Esophagus mucosa (tissue), 1 donor: ENCODE results near the gene ATR. TPM values are rescaled to one million over a fixed set of nuclear protein-coding genes. Genes with fewer than 3 reads are reported as not detected.

Experiments used
- ATAC-seq: fragments of 200-7000 bp; cut with Tn5 transposase; one replicate; pipeline ENCODE4 v1.9.1; 2020
- total RNA-seq: library from RNA; stranded (reverse); gene quantifications from one replicate; pipeline ENCODE4 v1.2.4, GENCODE V29; 2023
- donor health status: DM: yes; HTN: yes; CAD: no.

ATR gene
- total RNA-seq, 1 donor from 2014 or later = 15.5 TPM

DNA sequence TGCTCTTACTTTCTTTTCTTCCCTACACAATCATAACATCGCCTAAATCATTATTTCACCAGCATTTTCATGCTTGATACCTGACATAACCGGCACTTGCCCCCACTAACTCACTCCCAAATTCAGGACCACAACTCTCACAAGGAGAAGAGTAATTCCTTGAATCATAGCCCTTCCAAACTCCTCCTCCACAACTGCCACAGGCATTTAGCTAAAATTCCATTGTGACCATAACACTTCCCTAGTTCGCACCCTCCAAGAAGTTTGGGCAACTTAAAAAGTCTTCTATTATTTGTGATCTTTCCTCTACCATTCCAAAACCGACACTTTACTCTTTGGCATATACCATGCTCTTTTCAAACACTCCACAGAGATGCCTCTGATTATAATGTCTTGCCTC is 71.3 kb downstream of the ATR start:
- ATAC-seq = no peak

DNA sequence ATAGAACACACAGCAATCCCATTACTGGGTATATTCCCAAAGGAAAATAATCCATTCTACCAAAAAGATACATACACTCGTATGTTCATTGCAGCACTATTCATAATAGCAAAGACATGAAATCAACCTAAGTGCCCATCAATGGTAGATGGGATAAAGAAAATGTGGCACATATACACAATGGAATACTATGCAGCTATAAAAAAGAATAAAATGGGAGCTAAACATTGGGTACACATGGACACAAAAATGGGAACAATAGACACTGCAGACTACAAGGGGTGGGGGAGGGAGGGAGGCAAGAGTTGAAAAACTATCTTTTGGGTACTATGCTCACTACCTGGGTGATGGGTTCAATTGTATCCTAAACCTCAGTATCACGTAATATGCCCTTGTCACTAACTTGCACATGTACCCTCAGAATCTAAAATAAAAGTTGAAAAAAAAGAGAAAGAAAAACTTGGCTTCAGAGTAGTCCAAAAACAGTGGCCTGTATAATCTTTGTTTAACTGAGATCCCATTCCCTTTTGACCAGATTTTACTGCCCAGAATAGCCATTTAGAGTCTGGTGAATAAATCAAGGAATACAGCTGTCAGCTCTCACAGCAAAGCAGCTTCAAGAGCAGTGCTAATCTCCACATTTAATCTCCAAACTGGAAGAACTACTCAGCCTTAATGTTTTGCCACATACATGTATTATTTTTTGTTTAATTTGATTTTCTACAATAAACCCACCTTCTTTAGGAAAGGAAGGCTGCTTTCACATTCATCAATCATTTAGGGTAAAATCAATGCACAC is 76.1 kb downstream of the ATR start:
- no peak for ATAC-seq

GRCh38 chr3:142501004-142501926 is 77.3 kb downstream of the ATR start:
- no peak for ATAC-seq

GRCh38 chr3:142500211-142500610 is 78.3 kb downstream of the ATR start:
- no peak for ATAC-seq

DNA sequence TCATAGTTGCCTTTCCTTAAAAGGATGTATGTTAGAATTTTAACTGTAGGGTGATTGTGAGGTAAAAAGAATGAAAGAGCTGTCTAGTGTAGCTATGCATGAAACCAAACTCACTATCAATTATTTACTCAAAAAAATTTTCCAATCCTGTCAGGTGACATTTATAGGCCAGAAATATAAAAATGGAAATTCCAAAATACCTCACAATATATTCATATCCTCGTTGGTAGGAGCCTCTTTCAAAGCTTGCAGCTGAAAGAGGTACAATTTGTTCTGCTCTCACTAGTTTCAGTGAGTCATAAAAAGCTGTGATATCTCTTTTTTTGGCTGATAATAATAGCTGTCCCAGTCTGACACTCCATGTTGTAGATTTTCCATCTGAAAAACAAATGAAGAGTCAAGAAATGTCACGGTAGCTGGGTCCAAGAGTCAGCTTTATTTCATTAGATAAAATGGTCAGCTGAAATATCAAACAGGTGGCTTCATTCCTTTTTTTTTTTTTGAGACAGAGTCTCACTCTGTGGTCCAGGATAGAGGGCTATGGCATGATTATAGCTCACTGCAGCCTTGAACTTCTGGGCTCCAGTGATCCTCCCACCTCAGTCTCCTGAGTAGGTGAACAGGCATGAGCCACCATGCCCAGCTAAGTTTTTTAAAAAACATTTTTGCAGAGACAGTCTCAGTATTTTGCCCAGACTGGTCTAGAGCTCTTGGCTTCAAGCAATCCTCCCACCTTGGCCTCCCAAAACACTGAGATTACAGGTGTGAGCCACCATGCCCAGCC is 79.9 kb downstream of the ATR start:
- no peak for ATAC-seq

GRCh38 chr3:142497729-142498128 is 80.8 kb downstream of the ATR start:
- no peak for ATAC-seq

- no peak for ATAC-seq
Measured at GRCh38 chr3:142495103-142495502, 83.4 kb downstream of the ATR start.

DNA sequence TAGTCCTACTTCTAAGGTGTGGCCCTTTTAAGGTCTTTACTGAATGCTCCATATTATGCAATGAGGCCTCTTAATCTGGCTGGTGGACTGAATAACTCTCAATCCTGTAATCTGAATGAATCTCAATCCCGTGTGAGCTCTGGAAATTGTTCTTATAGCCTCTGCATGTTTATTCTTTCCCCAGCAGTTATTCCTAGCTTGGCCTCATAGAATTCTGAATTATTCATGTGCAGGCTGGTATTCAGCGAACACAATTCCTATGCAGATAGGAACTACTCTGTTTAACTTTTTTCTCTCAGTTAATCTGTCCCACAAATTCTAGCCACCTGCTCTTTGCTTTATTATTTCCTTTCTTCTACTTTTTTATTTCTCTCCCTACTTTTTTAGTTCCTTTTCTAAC is 86.3 kb downstream of the ATR start:
- no peak for ATAC-seq

DNA sequence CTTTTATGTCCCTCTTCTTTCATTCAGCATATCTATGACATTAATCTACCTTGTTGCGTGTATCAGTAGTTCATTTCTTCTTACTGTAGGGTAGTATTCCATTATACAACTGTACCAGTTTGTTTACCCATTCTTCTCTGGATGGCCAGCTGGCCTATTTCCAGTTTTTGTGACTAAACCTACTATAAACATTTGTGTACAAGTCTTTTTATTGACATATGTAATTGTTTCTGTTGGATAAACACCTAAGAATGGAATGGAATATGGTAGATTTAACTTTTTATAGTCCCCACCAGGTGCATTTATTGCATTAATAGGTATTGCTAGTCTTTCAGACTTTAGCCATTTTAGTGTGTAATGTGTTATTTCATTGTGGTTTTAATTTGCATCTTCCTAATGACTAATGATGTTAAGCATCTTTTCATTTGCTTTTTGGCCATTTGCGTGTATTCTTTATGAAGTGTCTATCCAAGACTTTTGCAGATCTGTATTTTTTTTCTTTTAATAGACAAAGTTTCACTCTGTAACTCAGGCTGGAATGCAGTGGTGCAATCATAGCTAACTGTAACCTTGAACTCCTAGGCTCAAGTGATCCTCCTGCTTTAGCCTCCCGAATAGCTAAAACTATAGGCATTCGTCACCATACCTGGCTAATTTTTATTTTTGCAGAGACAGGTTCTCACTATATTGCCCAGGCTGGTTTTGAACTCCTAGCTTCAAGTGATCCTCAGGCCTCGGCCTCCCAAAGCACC is 88.8 kb downstream of the ATR start:
- ATAC-seq = no peak

DNA sequence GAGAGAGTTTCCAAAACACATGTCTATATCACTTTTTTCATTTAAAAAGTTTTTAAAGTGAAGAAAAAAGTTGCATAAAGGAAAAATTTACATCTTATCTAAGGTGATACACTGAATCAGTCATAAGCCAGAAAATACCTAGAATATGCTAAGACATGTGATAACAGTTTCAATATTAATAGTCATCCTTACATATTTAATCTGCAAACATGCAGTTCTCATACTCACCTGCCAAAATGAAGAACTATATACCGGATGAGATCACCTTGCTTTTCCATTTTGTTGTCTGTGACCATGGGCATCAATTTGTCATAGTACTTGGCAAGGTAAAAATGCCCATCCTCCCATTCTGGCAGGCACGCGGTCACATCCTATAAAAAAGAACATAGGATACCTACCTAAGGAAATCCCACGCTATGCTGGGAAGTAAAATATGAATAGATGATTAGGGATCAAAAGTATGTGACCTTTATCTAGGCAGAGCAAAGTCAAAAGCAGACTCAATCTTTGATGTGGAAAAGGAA is 93.6 kb downstream of the ATR start:
- ATAC-seq = no peak

DNA sequence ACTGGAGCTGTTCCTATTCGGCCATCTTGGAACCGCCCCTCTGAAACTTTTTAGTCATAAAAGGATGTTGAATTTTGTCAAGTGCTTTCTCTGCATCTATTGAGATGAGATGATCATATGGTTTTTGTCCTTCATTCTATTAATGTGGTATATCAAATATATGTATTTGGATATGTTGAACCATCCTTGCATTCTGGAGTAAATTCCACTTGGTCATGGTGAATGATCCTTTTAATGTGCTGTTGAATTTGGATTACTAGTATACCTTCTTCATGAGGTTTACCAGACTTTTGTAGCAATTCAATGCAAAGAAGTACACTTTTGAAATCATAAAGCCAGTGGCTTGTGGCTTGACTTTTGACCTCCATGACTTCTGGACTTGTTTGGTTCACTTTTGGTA is 97.3 kb downstream of the ATR start:
- no peak for ATAC-seq

DNA sequence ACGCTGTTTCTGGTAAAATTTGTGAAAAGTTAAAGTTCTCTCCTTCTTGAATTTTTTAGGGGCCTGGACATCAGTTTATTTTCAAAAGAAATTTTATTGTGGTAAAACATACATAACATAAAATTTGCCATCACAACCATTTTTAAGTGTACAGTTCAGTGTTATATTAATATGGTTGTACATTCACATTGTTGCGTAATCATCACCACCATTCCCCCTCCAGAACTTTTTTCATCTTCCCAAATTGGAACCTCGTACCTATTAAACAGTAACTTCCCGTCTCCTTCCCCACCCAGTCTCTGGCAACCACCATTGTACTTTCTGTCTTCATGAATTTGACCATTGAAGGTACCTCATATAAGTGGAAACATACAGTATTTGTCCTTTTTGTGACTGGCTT is 107.7 kb downstream of the ATR start:
- no peak for ATAC-seq

- no peak for ATAC-seq
Measured at GRCh38 chr3:142468456-142468855, 110.1 kb downstream of the ATR start.

DNA sequence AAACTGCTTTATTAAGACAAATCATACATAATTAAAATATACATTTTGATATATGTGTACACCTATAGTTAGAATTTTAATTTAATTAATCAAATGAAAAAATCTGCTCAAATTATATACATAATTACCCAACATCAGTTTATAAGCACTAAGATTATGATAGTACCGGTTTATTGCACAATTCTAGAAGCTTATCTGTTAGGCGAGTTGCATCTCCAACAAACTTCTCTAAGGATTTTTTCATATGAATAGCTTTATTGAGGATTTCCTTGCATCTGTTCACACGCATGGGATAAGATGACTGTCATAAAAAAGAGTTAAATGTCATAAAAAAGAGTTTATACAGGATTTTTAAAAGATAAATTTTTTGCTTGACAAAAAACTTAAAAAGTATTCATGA is 110.8 kb downstream of the ATR start:
- ATAC-seq = no peak

DNA sequence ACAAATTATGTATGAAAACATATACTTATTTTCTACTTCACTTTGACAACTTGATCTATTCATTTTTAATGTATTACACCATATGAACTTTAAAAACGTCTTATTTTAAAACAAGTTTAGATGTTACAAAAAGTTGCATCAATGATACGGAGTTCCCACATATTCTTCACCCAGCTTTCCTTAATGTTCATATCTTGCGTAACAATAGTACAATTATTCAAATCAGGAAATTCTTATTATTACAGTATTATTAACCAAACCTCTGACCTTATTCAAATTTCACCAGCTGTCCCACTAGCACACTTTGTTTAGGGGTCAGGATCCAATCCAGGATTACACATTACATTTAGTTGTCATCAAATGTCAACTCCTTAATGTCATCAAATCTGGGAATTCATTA is 117.8 kb downstream of the ATR start:
- ATAC-seq = no peak

DNA sequence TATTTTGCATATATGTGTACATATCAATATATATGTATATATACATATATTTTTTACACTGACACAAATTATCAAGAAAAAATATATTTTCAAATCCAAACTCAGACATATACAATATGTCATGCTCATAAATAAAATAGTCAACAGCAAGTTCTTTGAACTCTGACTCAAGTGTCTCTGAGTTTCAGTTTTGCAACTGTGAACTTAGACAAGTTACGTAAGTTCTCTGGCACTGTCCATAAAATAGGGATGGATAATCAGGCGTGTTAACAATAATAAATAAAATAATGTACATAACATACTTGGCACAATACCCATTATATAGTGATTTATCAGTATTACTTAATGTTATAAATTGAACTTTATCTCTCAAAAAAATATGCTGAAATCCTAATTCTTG is 118.6 kb downstream of the ATR start:
- no peak for ATAC-seq

DNA sequence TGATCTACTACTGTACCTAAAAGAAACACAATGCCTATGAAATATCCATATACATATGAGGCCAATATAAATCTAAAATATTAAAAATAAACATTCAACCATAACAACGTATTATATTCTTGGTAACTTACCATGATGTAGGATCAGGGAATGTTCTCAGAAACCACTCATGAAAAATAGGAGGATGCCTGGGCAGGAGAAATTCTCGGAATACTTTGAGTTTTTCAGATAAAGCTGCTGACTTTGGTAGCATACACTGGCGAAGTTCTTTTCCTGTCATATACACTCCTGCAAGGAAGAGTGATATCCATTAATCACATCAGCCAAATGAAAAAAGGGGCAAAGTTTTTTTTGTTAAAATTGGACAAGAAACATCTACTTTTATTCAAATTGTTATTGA is 119.4 kb downstream of the ATR start:
- ATAC-seq = no peak

GRCh38 chr3:142450881-142451280 is 127.7 kb downstream of the ATR start:
- no peak for ATAC-seq

GRCh38 chr3:142450189-142450588 is 128.3 kb downstream of the ATR start:
- no peak for ATAC-seq

- ATAC-seq = peak; percentile 99
Measured at GRCh38 chr3:142447852-142448823, 130.4 kb downstream of the ATR start, which contains the start of gene XRN1. Gene XRN1, minus strand, starts transcription at chr3:142448037. Its CDS starts 93 bp downstream, at chr3:142447944.
